MM.1S (cell line): ENCODE measurements around the gene PLOD1.
A peak's percentile ranks its signal among the peaks of the same experiment; 100 is the strongest.

Experiments
- DNase-seq: peaks from one replicate; pipeline ENCODE4 v3.0.0-alpha.2; 2015
- H2AFZ ChIP-seq: fragments of 300-600 bp; sonication (generic); 2 replicates; pipeline ENCODE4 v1.6.0; 2016; ENCODE audit warnings: antibody characterized with exemption, low read length
- H3F3A ChIP-seq: fragments of 300-600 bp; sonication (generic); 2 replicates; pipeline ENCODE4 v1.6.1; 2016; ENCODE audit warnings: mild to moderate bottlenecking, antibody characterized with exemption, low read length, moderate library complexity, mixed read lengths; ENCODE audit not compliant: insufficient read depth
- H3K27ac ChIP-seq: fragments of 300-600 bp; sonication (generic); 2 replicates; pipeline ENCODE4 v1.5.1; 2016; ENCODE audit warnings: mild to moderate bottlenecking, low read length
- H3K27me3 ChIP-seq: fragments of 300-600 bp; sonication (generic); replicated peaks from 2 replicates; pipeline ENCODE4 v1.6.0; 2016; ENCODE audit warnings: low read length; ENCODE audit not compliant: insufficient read depth
- H3K36me3 ChIP-seq: fragments of 300-600 bp; sonication (generic); replicated peaks from 2 replicates; pipeline ENCODE4 v1.6.1; 2016; ENCODE audit warnings: mild to moderate bottlenecking, low read length, mixed read lengths; ENCODE audit not compliant: insufficient read depth
- H3K4me1 ChIP-seq: fragments of 300-600 bp; sonication (generic); 2 replicates; pipeline ENCODE4 v1.6.1; 2016; ENCODE audit warnings: low read length, mixed read lengths
- H3K4me2 ChIP-seq: fragments of 300-600 bp; sonication (generic); 2 replicates; pipeline ENCODE4 v1.6.0; 2016; ENCODE audit warnings: low read depth, low read length
- H3K4me3 ChIP-seq: fragments of 300-600 bp; sonication (generic); 2 replicates; pipeline ENCODE4 v1.5.1; 2016; ENCODE audit warnings: low read length, mixed read lengths
- H3K79me2 ChIP-seq: fragments of 300-600 bp; sonication (generic); 2 replicates; pipeline ENCODE4 v1.6.1; 2016; ENCODE audit warnings: mixed run types, low read length, mixed read lengths
- H3K9ac ChIP-seq: fragments of 300-600 bp; sonication (generic); 2 replicates; pipeline ENCODE4 v1.6.1; 2016; ENCODE audit warnings: low read length, mixed read lengths
- H3K9me2 ChIP-seq: fragments of 300-600 bp; sonication (generic); replicated peaks from 2 replicates; pipeline ENCODE4 v1.6.1; 2016; ENCODE audit warnings: mild to moderate bottlenecking, low read length, mixed read lengths; ENCODE audit not compliant: insufficient read depth
- H3K9me3 ChIP-seq: fragments of 300-600 bp; sonication (generic); replicated peaks from 2 replicates; pipeline ENCODE4 v1.6.1; 2016; ENCODE audit warnings: mild to moderate bottlenecking, low read length, mixed read lengths; ENCODE audit not compliant: insufficient read depth
- H4K20me1 ChIP-seq: fragments of 300-600 bp; sonication (generic); 2 replicates; pipeline ENCODE4 v1.6.1; 2016; ENCODE audit warnings: mild to moderate bottlenecking, low read length, moderate library complexity, mixed read lengths; ENCODE audit not compliant: insufficient read depth
- CTCF ChIP-seq: fragments of 300-600 bp; sonication (generic); IDR thresholded peaks from 2 replicates; pipeline ENCODE4 v1.5.1; 2016; ENCODE audit warnings: antibody characterized with exemption, low read length, mixed read lengths
- EZH2 ChIP-seq: fragments of 300-600 bp; sonication (generic); optimal IDR thresholded peaks from 2 replicates; pipeline ENCODE3; 2017; ENCODE audit warnings: low read depth, mild to moderate bottlenecking, antibody characterized with exemption, low read length, mixed read lengths
- EZH2phosphoT487 ChIP-seq: fragments of 300-600 bp; sonication (generic); IDR thresholded peaks from 2 replicates; pipeline ENCODE4 v1.6.1; 2018; ENCODE audit warnings: antibody characterized with exemption, low read length

The PLOD1 gene

GRCh38 chr1:11948822-11949458 is 14.4 kb downstream of the PLOD1 start:
- no peaks in the 10 kb centered on the region for H3K36me3 ChIP-seq
- H3K4me1 ChIP-seq = peaks cover 4% of the 10 kb centered on the region; the same call in 1 of the 2 replicates

GRCh38 chr1:11951901-11952300 is 17.4 kb downstream of the PLOD1 start:
- no peaks in the 10 kb centered on the region for H3K9me2 ChIP-seq
- TF ChIP-seq CTCF (no peak), EZH2phosphoT487 (no peak), EZH2 (no peak)
- no peaks in the 10 kb centered on the region for H3K36me3 ChIP-seq
- H3K27me3 ChIP-seq = no peaks in the 10 kb centered on the region
- no peaks in the 10 kb centered on the region for H4K20me1 ChIP-seq
- H3K9ac ChIP-seq = no peak overlapping the region
- no peaks in the 10 kb centered on the region for H3K9me3 ChIP-seq
- H3K27ac ChIP-seq = no peak overlapping the region
- H3F3A ChIP-seq = no peaks in the 10 kb centered on the region
- no peak overlapping the region for H3K4me3 ChIP-seq
- DNase-seq = no peak
- H3K79me2 ChIP-seq = no peaks in the 10 kb centered on the region
- H3K4me1 ChIP-seq = peaks cover 4% of the 10 kb centered on the region; the same call in 1 of the 2 replicates
- no peak overlapping the region for H3K4me2 ChIP-seq
- H2AFZ ChIP-seq = no peak overlapping the region

More at GRCh38 chr1:11948822-11949458, 14.4 kb downstream of the PLOD1 start:
- Histone ChIP-seq H3K4me3 (no peak overlapping the region), H3K9ac (no peak overlapping the region), H3F3A (no peaks in the 10 kb centered on the region), H3K79me2 (no peaks in the 10 kb centered on the region), H3K9me2 (no peaks in the 10 kb centered on the region), H3K27me3 (no peaks in the 10 kb centered on the region), H3K4me2 (no peak overlapping the region), H2AFZ (no peak overlapping the region), H3K9me3 (no peaks in the 10 kb centered on the region), H4K20me1 (no peaks in the 10 kb centered on the region), H3K27ac (no peak overlapping the region)
- TF ChIP-seq EZH2phosphoT487 (no peak), EZH2 (no peak), CTCF (no peak)
- peak; percentile 38 for DNase-seq

GRCh38 chr1:11952455-11953109 is 18.1 kb downstream of the PLOD1 start:
- Histone ChIP-seq H3K9me3 (no peaks in the 10 kb centered on the region), H3K4me1 (peaks cover 4% of the 10 kb centered on the region; the same call in 1 of the 2 replicates), H4K20me1 (no peaks in the 10 kb centered on the region), H2AFZ (no peak overlapping the region), H3K27me3 (no peaks in the 10 kb centered on the region), H3K79me2 (no peaks in the 10 kb centered on the region), H3K9ac (no peak overlapping the region), H3K36me3 (no peaks in the 10 kb centered on the region), H3K27ac (no peak overlapping the region), H3F3A (no peaks in the 10 kb centered on the region), H3K4me3 (no peak overlapping the region), H3K9me2 (no peaks in the 10 kb centered on the region), H3K4me2 (no peak overlapping the region)
- TF ChIP-seq EZH2 (no peak), CTCF (no peak), EZH2phosphoT487 (no peak)
- no peak for DNase-seq
